T-helper 1 cell treated with Interleukin-12 subunit alpha and Interleukin-12 subunit beta and Interleukin-4 antibody, amounts not matched to agents 30 ng/mL and 1 ng/mL, for 36 hours (primary cell): Measurements from ENCODE around the gene HYCC1. TPM values are rescaled to one million over a fixed set of nuclear protein-coding genes. Genes with fewer than 3 reads are reported as not detected.

Source experiments
- intact Hi-C: fragments of 100-400 bp; cut with micrococcal nuclease; formaldehyde crosslinking; loops from one replicate; pipeline ENCODE4 v1.15.1; 2024
- total RNA-seq: library from RNA; stranded (reverse); gene quantifications from 2 replicates; pipeline ENCODE4 v1.2.3, GENCODE V29; 2022

The HYCC1 gene
- total RNA-seq, 1 donor from 2014 or later, result 64.2 TPM

DNA sequence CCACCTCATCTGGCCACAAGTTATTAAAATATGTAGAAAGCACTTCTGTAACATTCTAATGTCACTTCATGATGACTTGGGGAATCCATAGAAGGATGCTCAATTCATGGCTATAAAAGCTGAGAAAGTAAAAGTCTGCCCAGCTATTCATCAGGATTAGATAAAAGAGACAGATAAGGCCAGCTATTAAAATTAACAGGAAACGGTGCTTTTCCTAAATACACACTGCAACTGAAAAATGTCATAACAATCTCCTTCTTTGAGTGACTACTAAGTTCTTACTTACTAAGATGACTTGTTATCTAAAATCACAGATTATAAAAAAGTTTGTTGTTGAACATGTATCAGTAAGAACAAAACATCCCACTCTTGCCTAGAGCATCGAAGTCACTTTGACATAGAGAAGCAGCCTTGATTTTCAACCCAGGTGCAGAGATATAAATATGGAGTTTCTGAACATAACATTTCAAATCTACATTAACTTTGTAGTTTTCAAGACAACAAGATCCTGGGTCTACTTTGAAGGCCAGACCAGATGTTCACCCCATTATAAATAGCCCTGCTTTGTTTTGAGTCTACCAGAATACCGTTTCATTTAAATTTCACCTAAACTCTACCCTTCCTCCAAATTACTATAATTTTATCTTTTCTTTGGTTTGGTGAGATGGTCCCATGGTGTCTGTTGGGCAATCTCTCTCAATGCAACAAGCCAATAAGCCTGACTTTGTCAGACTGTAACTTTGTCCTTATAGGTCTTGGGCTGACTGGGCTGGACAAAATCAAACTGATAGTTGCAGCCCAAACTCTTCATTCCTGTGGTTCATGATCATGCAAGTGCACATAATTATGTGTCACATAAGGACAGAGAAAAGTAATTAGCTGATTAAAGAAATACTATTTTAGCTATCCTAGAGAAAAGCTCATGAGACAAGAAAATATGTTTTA, 24.0 kb downstream of the HYCC1 start:
- intact Hi-C loops, result no loop called here

DNA sequence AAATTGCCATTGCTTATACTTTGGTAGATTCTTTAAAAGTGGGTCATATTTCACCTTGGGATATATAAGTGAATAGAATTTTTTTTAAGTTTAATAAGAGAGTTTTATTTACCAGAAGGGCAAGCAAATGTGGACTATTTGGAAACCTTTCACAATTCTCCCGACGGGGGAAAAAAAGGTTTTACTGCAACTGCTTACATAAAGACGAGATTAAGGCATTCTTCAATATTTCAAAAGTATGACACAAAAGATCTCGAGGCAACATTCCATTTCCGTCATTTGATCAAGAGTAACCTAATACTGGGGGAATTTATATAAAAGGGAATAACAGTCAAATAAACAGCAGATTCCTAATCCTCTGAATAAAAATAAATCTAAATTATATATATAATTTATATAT, 28.5 kb downstream of the HYCC1 start:
- intact Hi-C loops, result no loop called here

DNA sequence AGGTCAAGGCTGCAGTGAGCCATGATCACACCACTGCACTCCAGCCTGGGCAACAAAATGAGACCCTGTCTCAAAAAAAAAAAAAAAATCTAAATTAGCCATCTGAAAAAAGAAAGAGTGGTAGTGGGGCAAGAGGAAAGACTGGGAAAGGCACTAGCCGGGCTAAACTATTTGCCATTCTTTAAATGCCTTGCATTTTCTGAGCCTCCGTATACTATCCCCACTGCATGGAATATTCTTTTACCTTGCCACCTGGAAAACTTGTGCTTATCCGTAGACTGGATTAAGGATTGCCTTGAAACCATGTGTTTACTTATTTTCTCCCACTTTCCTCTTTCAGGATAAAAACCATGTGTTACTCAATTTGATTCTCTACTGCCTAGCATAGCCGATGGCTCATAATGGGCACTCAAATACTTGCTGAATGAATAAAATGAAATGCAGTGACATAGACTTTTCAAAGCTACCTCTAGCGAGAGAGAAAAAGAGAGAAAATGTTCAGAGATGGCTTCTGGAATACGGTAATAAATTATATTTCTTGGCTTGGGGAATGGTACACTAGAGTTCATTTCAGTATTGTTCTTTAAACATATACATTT, 30.6 kb downstream of the HYCC1 start:
- intact Hi-C loops, result no loop called here

DNA sequence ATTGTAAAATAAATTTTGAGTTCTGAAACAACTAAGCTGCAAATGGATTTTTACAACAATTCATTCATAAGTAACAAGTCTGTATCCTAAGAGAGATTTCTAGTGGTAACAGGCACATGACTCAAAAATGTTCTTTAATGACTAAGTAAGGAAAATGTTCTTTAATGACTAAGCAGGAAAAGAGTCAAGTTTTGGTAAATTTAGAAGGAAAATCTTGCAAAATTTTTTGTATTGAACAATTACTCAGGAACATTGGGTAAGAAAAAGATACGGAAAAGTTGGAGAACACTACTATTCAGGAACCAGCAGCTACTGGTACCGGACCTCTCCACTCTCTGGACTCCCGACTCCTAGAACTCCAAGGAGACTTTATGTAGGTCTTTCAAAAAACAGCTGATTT, 33.5 kb downstream of the HYCC1 start:
- intact Hi-C loops, result no loop called here

DNA sequence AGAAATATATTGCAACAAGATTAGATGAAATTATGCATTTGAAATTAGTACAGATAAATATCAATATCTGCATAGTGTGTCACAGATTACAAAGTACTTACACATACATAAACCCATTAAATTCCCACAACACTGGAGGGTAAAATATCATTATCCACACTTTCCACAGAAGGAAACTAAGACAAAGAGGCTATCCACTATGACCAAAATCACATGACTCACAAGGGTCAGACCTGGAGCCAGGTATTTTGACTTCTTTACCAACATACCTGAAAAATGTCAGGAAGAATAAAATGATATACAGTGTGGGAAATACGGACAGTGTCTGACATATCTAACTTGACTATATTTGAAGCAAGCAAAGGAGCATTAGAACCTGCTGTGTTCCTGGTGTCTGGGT, 34.1 kb downstream of the HYCC1 start:
- intact Hi-C loops, result no loop called here

DNA sequence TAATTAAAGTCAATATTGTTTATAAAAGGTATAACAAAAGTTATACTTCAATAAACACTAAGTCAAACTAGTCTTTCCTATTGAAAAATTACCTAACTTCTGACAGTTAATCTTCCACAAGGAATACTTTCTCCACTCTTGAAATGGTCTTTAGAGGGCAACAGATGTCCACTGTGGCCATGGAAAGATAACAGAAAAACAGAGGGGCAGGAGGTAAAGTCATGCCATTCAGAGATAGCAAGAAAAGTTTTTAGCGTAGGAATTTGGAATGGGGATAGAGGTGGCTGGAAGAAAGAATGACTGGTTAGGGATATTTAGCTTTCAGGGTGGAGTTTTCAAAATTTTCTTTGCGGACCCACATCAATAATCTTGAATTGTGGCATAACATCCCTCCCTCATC, 34.7 kb downstream of the HYCC1 start:
- intact Hi-C loops, result no loop called here

DNA sequence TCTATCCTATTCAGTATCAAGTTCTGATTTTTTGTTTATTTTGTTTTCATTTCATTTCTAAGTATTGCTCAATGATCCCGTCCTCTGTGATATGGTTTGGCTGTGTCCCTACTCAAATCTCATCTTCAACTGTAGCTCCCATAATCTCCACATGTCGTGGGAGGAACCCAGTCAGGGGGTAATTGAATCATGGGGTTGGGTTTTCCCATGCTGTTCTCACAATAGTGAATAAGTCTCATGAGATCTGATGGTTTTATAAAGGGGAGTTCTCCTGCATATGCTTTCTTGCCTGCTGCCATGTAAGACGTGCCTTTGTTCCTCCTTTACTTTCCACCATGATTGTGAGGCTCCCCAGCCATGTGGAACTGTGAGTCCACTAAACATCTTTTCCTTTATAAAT, 39.3 kb downstream of the HYCC1 start:
- intact Hi-C loops, result loop anchor here (5.0 kb wide), 1 partner anchor 83 kb away; no protein-coding TSS in a partner anchor

DNA sequence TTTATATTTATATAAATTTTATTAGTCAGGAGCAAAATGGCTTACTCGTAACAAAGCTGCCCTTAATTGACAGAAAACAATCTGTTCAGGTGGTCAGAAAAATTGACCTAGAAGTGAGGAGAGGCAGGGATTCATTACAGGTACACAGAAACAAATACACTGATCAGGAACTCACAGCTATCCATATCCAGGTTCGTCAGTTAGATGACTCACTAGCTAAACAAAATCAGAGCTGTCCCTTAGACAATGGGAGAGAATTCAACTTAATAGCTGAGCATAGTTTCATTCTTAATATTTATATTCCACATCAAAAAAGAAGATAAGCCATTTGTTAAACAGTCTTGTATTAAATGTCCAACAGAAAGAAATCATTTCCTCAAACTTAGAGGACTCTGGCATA, 41.7 kb downstream of the HYCC1 start:
- intact Hi-C loops, result loop anchor here (5.0 kb wide), 1 partner anchor 85 kb away; no protein-coding TSS in a partner anchor

DNA sequence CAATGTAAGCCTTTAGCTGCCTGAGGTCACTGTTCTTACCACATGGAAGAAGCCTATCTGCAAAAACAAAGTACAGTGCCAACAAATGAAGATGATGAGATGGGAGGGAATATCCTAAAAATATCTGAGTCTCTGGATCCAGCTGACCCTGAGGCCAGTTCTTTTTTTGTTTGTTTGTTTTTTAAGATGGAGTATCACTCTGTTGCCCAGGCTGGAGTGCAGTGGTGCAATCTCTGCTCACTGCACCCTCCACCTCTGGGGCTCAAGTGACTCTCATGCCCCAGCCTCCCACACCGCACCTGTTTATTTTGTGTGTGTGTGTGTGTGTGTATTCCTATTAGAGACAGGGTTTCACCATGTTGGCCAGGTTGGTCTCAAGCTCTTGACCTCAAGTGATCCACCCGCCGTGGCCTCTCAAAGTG, 44.9 kb downstream of the HYCC1 start:
- intact Hi-C loops, result no loop called here

Other genes starting within 250 kb of the HYCC1 start
- 224 and 246 TPM in 2 replicates for gene TOMM7, start 191.3 kb downstream of the HYCC1 start, total RNA-seq
- gene KLHL7, start 91.7 kb upstream of the HYCC1 start, total RNA-seq, result 13.1 and 14.6 TPM in 2 replicates
- 41.0 and 44.2 TPM in 2 replicates for gene NUP42, start 167.9 kb upstream of the HYCC1 start, total RNA-seq
- 0.69 and 1.9 TPM in 2 replicates for gene GPNMB, start 232.6 kb upstream of the HYCC1 start, total RNA-seq